Heart left ventricle (tissue), 13 donors: ENCODE data around the gene SRF.

Experiments used
- POLR2A ChIP-seq, 2 donors: fragments of 450-650 bp; IDR thresholded peaks; one replicate each; pipeline ENCODE4 v1.6.1; 2017; ENCODE audit warnings: antibody characterized with exemption in 2 of 2, mild to moderate bottlenecking in 2 of 2, moderate library complexity in 2 of 2
- TF ChIP-seq, protein P1 (sequence below), 12 donors: fragments of 200-600 bp; sonication (generic) in 4 of 12; IDR thresholded peaks; one replicate each; pipeline versions ENCODE4 v1.5.0 to v1.8.0; 2018 to 2022; ENCODE audit warnings: antibody characterized with exemption in 12 of 12, mild to moderate bottlenecking in 5 of 12
- donor health status: ischemic (EF 13 %, LVEDD 7.1; RV severe dilation, severe dysfunction).
- donor health status: DM: no; HTN: yes; CAD: no.
- donor health status: DM: no; HTN: no; CAD: no.
- donor health status: ischemic (EF 25% LVEDD 6.9; RV normal size, moderate dysfunction).
- donor health status: ischemic (EF 25% LVEDD 5.7; RV mildly dilated, moderate dysfunction).
- donor health status: ischemic (EF 35%, LVEDD 5.7; RV mildly dilated, moderate dysfunction).
- donor health status: nonischemic (EF 11% LVEDD 7.7; RV severe dilation, severe dysfunction).
- donor health status: DM: yes; HTN: yes; CAD: no.
- donor health status: PGD.
- donor health status: ischemic (EF 29% LVEDD 5.4; RV normal size, mild dysfunction).
- donor health status: nonischemic (EF 23%, LVEDD 6.1; RV moderate dilation, normal function).

DNA sequence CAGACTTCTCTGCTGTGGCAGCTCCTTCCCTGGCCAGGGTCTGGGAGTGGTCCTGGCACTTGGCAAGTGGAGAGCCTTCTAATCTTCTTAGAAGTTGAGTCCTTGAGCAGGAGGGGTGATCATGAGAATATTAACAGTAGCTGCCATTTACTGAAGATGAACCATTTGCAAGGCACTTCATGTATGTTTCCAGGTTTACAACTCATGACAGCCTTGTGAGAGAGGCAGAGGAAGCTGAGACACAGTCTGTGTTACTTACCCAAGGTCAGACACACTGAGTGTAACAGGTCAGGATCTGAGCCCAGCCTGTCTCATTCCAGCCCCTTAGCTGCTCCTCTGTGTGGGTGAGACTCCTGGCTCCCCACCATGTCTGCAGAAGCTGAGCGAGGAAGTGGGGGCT is 45.5 kb upstream of the SRF start:
- TF ChIP-seq, protein P1, sequence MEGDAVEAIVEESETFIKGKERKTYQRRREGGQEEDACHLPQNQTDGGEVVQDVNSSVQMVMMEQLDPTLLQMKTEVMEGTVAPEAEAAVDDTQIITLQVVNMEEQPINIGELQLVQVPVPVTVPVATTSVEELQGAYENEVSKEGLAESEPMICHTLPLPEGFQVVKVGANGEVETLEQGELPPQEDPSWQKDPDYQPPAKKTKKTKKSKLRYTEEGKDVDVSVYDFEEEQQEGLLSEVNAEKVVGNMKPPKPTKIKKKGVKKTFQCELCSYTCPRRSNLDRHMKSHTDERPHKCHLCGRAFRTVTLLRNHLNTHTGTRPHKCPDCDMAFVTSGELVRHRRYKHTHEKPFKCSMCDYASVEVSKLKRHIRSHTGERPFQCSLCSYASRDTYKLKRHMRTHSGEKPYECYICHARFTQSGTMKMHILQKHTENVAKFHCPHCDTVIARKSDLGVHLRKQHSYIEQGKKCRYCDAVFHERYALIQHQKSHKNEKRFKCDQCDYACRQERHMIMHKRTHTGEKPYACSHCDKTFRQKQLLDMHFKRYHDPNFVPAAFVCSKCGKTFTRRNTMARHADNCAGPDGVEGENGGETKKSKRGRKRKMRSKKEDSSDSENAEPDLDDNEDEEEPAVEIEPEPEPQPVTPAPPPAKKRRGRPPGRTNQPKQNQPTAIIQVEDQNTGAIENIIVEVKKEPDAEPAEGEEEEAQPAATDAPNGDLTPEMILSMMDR (IDR thresholded peaks at IDR 0.05) = no peak
- TF ChIP-seq POLR2A (IDR thresholded peaks at IDR 0.05) = no peak
